Measurements from ENCODE around the gene GGN. TPM values are rescaled to one million over a fixed set of nuclear protein-coding genes. Genes with fewer than 3 reads are reported as not detected.

Gene GGN
- total RNA-seq, 1 experiment from 2014 or later = 0.47 TPM

DNA sequence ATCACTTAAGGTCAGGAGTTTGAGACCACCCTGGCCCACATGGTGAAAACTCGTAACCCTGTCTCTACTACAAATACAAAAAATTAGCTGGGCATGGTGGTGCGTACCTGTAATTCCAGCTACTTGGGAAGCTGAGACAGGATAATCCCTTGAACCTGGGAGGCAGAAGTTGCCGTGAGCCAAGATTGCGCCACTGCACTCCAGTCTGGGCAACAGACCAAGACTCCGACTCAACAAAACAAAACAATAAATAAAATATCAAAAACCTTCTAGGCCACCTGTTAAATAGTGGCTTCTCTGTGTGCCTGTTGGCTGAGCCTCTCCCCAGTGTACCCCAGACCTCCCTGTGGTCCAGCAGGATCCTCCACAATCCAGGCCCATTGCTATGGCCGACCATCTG is 16.8 kb downstream of the GGN start:
- Histone ChIP-seq H3K36me3 (ENCODE audit: control insufficient read depth in 1 of 2, insufficient read depth in 2 of 2, low read length in 2 of 2) (peaks cover 0 to under 1% of the 10 kb centered on the region in 2 experiments; a peak in 2 of 4 replicates), H3K4me1 (ENCODE audit: control insufficient read depth in 1 of 2, insufficient read depth in 2 of 2, low read length in 2 of 2) (peaks cover 9 to 14% of the 10 kb centered on the region in 2 experiments), H2AFZ (ENCODE audit: low read depth, low read length, poor library complexity, severe bottlenecking) (no peak overlapping the region), H3K79me2 (ENCODE audit: insufficient read depth, low read length) (peaks cover 15% of the 10 kb centered on the region), H3K27ac (ENCODE audit: low read depth, low read length) (no peak overlapping the region), H3K9ac (ENCODE audit: low read length) (no peak overlapping the region), H3K4me2 (ENCODE audit: low read length) (no peak overlapping the region), H3K9me3 (ENCODE audit: control insufficient read depth in 1 of 2, insufficient read depth in 1 of 2, low read depth in 1 of 2, low read length in 2 of 2) (no peaks in the 10 kb centered on the region), H3K4me3 (replicated peaks in 1 of 2; ENCODE audit: low read depth in 1 of 2, low read length in 2 of 2) (no peak overlapping the region), H4K20me1 (ENCODE audit: insufficient read depth) (no peaks in the 10 kb centered on the region), H3K9me2 (ENCODE audit: insufficient read depth) (no peaks in the 10 kb centered on the region), H3K27me3 (ENCODE audit: insufficient read depth, low read length) (no peaks in the 10 kb centered on the region)
- BruUV-seq (replicated peaks) = no TSS peak
- no peak for TF ChIP-seq ELF1 (IDR thresholded peaks at IDR 0.05; ENCODE audit: borderline replicate concordance, low read depth)
- TF ChIP-seq, protein P1, sequence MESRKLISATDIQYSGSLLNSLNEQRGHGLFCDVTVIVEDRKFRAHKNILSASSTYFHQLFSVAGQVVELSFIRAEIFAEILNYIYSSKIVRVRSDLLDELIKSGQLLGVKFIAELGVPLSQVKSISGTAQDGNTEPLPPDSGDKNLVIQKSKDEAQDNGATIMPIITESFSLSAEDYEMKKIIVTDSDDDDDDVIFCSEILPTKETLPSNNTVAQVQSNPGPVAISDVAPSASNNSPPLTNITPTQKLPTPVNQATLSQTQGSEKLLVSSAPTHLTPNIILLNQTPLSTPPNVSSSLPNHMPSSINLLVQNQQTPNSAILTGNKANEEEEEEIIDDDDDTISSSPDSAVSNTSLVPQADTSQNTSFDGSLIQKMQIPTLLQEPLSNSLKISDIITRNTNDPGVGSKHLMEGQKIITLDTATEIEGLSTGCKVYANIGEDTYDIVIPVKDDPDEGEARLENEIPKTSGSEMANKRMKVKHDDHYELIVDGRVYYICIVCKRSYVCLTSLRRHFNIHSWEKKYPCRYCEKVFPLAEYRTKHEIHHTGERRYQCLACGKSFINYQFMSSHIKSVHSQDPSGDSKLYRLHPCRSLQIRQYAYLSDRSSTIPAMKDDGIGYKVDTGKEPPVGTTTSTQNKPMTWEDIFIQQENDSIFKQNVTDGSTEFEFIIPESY (IDR thresholded peaks at IDR 0.05; ENCODE audit: extremely low read depth, insufficient replicate concordance, low read length) = no peak
- TF ChIP-seq, protein P2, sequence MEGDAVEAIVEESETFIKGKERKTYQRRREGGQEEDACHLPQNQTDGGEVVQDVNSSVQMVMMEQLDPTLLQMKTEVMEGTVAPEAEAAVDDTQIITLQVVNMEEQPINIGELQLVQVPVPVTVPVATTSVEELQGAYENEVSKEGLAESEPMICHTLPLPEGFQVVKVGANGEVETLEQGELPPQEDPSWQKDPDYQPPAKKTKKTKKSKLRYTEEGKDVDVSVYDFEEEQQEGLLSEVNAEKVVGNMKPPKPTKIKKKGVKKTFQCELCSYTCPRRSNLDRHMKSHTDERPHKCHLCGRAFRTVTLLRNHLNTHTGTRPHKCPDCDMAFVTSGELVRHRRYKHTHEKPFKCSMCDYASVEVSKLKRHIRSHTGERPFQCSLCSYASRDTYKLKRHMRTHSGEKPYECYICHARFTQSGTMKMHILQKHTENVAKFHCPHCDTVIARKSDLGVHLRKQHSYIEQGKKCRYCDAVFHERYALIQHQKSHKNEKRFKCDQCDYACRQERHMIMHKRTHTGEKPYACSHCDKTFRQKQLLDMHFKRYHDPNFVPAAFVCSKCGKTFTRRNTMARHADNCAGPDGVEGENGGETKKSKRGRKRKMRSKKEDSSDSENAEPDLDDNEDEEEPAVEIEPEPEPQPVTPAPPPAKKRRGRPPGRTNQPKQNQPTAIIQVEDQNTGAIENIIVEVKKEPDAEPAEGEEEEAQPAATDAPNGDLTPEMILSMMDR (IDR thresholded peaks at IDR 0.05 in 2 of 3, conservative IDR thresholded peaks at IDR 0.05 in 1 of 3; ENCODE audit: borderline replicate concordance in 1 of 3, insufficient read depth in 1 of 3, low read depth in 2 of 3, low read length in 2 of 3) = no peak
- TF ChIP-seq FOSL1 (IDR thresholded peaks at IDR 0.05; ENCODE audit: low read depth) = no peak
- no peak for TF ChIP-seq SIN3A (IDR thresholded peaks at IDR 0.05; ENCODE audit: low read depth)
- no peak for TF ChIP-seq EZH2phosphoT487 (IDR thresholded peaks at IDR 0.05; ENCODE audit: borderline replicate concordance)
- TF ChIP-seq POLR2A (IDR thresholded peaks at IDR 0.05; ENCODE audit: borderline replicate concordance, extremely low read depth, insufficient read depth, insufficient read length) = no peak
- no peak for TF ChIP-seq TCF7L2 (IDR thresholded peaks at IDR 0.05; ENCODE audit: borderline replicate concordance, extremely low read depth, insufficient read depth, insufficient read length)
- TF ChIP-seq YY1 (IDR thresholded peaks at IDR 0.05; ENCODE audit: extremely low read depth, insufficient replicate concordance, low read depth, low read length) = no peak
- TF ChIP-seq POLR2AphosphoS5 (IDR thresholded peaks at IDR 0.05; ENCODE audit: low read depth, low read length) = no peak
- TF ChIP-seq RAD21 (IDR thresholded peaks at IDR 0.05; ENCODE audit: low read depth) = no peak
- no peak for TF ChIP-seq SP1 (IDR thresholded peaks at IDR 0.05; ENCODE audit: low read depth)
- no peak for TF ChIP-seq EZH2 (IDR thresholded peaks at IDR 0.05)
- no peak for TF ChIP-seq ZNF274 (IDR thresholded peaks at IDR 0.05; ENCODE audit: low read depth, low read length)
- intact Hi-C loops (cut with micrococcal nuclease) = no loop called here
- ChIA-PET POLR2A (no interaction called here), CTCF (no interaction called here), RAD21 (ENCODE audit: low non-redundant PET in 1 of 2, low total read pairs in 2 of 2, uncharacterized antibody in 2 of 2, unreplicated experiment in 2 of 2) (interaction anchor here in 1 of 2 experiments (0.6 kb wide), 1 partner anchor 938 kb away, joined by 6 read pairs; no protein-coding TSS in a partner anchor)
- DNase-seq (ENCODE audit: low read depth, low spot score) = no peak
- no peak for ATAC-seq

Data from HCT116 (cell line).